ENCODE data around the gene LSM10. TPM values are rescaled to one million over a fixed set of nuclear protein-coding genes. Genes with fewer than 3 reads are reported as not detected.

LSM10 gene
- total RNA-seq (13.9 and 19.2 TPM in 2 replicates), polyA plus RNA-seq (33.5 and 49.1 TPM in 2 replicates), polyA minus RNA-seq (ENCODE audit: low replicate concordance) (41.9 and 79.5 TPM in 2 replicates)
- 42.8 and 74.8 TPM in 2 replicates for polyA plus RNA-seq (2012)

- Histone ChIP-seq H3K79me2 (ENCODE audit: control insufficient read depth, insufficient read depth, low read length) (peaks cover 14% of the 10 kb centered on the region), H3K36me3 (ENCODE audit: control insufficient read depth, insufficient read depth, low read length) (peaks cover 5% of the 10 kb centered on the region), H3K4me1 (ENCODE audit: control insufficient read depth, extremely low read depth, insufficient read depth, low read length) (peaks cover 5% of the 10 kb centered on the region), H3K4me2 (ENCODE audit: extremely low read depth, insufficient read depth, low read length) (peak within 1 kb of the TSS; percentile 96), H3K9ac (ENCODE audit: insufficient read depth, low read length) (peak within 1 kb of the TSS; percentile 90), H3K9me3 (ENCODE audit: control insufficient read depth, insufficient read depth, low read depth, low read length) (no peaks in the 10 kb centered on the region), H2AFZ (ENCODE audit: low read length) (peak within 1 kb of the TSS; percentile 92), H3K27ac (ENCODE audit: insufficient read depth, low read length) (peak within 1 kb of the TSS; percentile 92), H3K27me3 (ENCODE audit: control insufficient read depth, insufficient read depth, low read length) (no peaks in the 10 kb centered on the region), H4K20me1 (ENCODE audit: control insufficient read depth, extremely low read depth, insufficient read depth, low read length) (no peaks in the 10 kb centered on the region), H3K4me3 (replicated peaks in 1 of 4; ENCODE audit: control extremely low read depth in 1 of 4, insufficient read depth in 1 of 4, low read depth in 3 of 4, low read length in 4 of 4) (peak within 1 kb of the TSS; percentile 81 to 99 (median 96))
- peak; percentile 93 for DNase-seq (ENCODE audit: low read depth in 2 of 2)
- TF ChIP-seq CTCF (conservative IDR thresholded peaks at IDR 0.05 in 1 of 2, IDR thresholded peaks at IDR 0.05 in 1 of 2; ENCODE audit: low read depth in 1 of 2, low read length in 2 of 2) (no peak), EZH2 (IDR thresholded peaks at IDR 0.05; ENCODE audit: low read length, missing control alignments) (no peak)
Measured at GRCh38 chr1:36397378-36398230, at the start of gene LSM10. Gene LSM10 (minus strand): TSS chr1:36397908. CDS start chr1:36394129, 3,779 bp downstream.

GRCh38 chr1:36447450-36447849 is 49.7 kb upstream of the LSM10 start:
- Histone ChIP-seq H4K20me1 (ENCODE audit: control insufficient read depth, extremely low read depth, insufficient read depth, low read length) (no peaks in the 10 kb centered on the region), H3K4me2 (ENCODE audit: extremely low read depth, insufficient read depth, low read length) (no peak overlapping the region), H3K79me2 (ENCODE audit: control insufficient read depth, insufficient read depth, low read length) (no peaks in the 10 kb centered on the region), H3K9me3 (ENCODE audit: control insufficient read depth, insufficient read depth, low read depth, low read length) (no peaks in the 10 kb centered on the region), H3K4me3 (replicated peaks in 1 of 4; ENCODE audit: control extremely low read depth in 1 of 4, insufficient read depth in 1 of 4, low read depth in 3 of 4, low read length in 4 of 4) (no peak overlapping the region), H2AFZ (ENCODE audit: low read length) (no peak overlapping the region), H3K36me3 (ENCODE audit: control insufficient read depth, insufficient read depth, low read length) (no peaks in the 10 kb centered on the region), H3K27ac (ENCODE audit: insufficient read depth, low read length) (no peak overlapping the region), H3K9ac (ENCODE audit: insufficient read depth, low read length) (no peak overlapping the region), H3K4me1 (ENCODE audit: control insufficient read depth, extremely low read depth, insufficient read depth, low read length) (no peaks in the 10 kb centered on the region), H3K27me3 (ENCODE audit: control insufficient read depth, insufficient read depth, low read length) (no peaks in the 10 kb centered on the region)
- no peak for TF ChIP-seq CTCF (conservative IDR thresholded peaks at IDR 0.05 in 1 of 2, IDR thresholded peaks at IDR 0.05 in 1 of 2; ENCODE audit: low read depth in 1 of 2, low read length in 2 of 2)
- TF ChIP-seq EZH2 (IDR thresholded peaks at IDR 0.05; ENCODE audit: low read length, missing control alignments) = no peak
- DNase-seq (ENCODE audit: low read depth in 2 of 2) = no peak

GRCh38 chr1:36446746-36447145 is 49.0 kb upstream of the LSM10 start:
- H4K20me1 ChIP-seq (ENCODE audit: control insufficient read depth, extremely low read depth, insufficient read depth, low read length) = no peaks in the 10 kb centered on the region
- H3K79me2 ChIP-seq (ENCODE audit: control insufficient read depth, insufficient read depth, low read length) = no peaks in the 10 kb centered on the region
- H3K36me3 ChIP-seq (ENCODE audit: control insufficient read depth, insufficient read depth, low read length) = no peaks in the 10 kb centered on the region
- H3K27ac ChIP-seq (ENCODE audit: insufficient read depth, low read length) = no peak overlapping the region
- no peaks in the 10 kb centered on the region for H3K9me3 ChIP-seq (ENCODE audit: control insufficient read depth, insufficient read depth, low read depth, low read length)
- no peak overlapping the region for H3K9ac ChIP-seq (ENCODE audit: insufficient read depth, low read length)
- no peaks in the 10 kb centered on the region for H3K27me3 ChIP-seq (ENCODE audit: control insufficient read depth, insufficient read depth, low read length)
- no peak overlapping the region for H3K4me2 ChIP-seq (ENCODE audit: extremely low read depth, insufficient read depth, low read length)
- no peaks in the 10 kb centered on the region for H3K4me1 ChIP-seq (ENCODE audit: control insufficient read depth, extremely low read depth, insufficient read depth, low read length)
- TF ChIP-seq EZH2 (IDR thresholded peaks at IDR 0.05; ENCODE audit: low read length, missing control alignments) = no peak
- TF ChIP-seq CTCF (conservative IDR thresholded peaks at IDR 0.05 in 1 of 2, IDR thresholded peaks at IDR 0.05 in 1 of 2; ENCODE audit: low read depth in 1 of 2, low read length in 2 of 2) = no peak
- H3K4me3 ChIP-seq (replicated peaks in 1 of 4; ENCODE audit: control extremely low read depth in 1 of 4, insufficient read depth in 1 of 4, low read depth in 3 of 4, low read length in 4 of 4) = no peak overlapping the region
- no peak overlapping the region for H2AFZ ChIP-seq (ENCODE audit: low read length)
- DNase-seq (ENCODE audit: low read depth in 2 of 2) = no peak
